Epithelial cell of prostate (primary cell): ENCODE measurements around the gene MTIF3.
"Not testable (repeated sequence)": the region's sequence is repeated elsewhere in the genome, so short reads cannot be mapped to it uniquely, and the experiment has no call there.

Source experiments
- DNase-seq: peaks from one replicate; pipeline ENCODE4 v3.0.0-alpha.2; 2011; ENCODE audit warnings: low read depth, low spot score
- H3K27ac ChIP-seq: fragments of 450-650 bp; 2 replicates; pipeline ENCODE4 v1.5.1; 2017; ENCODE audit warnings: mild to moderate bottlenecking

MTIF3 gene

GRCh38 chr13:27421101-27421871 lies 29.1 kb downstream of the MTIF3 start:
- no peak overlapping the region for H3K27ac ChIP-seq
- no peak for DNase-seq

DNA sequence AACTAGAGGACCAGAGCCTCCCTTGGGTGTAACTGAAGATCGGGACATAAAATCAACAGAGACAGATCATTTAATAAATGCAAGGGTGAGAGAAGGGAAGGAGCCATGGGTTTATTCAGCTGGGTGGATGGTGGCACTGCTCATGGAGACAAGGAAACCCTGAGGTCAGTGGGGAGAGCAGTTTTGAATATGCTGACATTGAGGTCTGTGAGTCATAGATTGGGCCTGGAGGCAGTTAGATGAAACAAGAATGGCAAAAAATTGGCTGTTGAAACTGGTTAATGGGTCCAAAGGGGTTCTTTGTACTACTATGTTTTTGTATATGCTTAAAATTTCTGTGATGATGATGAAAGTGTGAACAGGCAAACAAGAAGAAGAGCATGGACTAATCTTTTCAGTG lies 31.0 kb downstream of the MTIF3 start:
- DNase-seq: no peak
- no peak overlapping the region for H3K27ac ChIP-seq

DNA sequence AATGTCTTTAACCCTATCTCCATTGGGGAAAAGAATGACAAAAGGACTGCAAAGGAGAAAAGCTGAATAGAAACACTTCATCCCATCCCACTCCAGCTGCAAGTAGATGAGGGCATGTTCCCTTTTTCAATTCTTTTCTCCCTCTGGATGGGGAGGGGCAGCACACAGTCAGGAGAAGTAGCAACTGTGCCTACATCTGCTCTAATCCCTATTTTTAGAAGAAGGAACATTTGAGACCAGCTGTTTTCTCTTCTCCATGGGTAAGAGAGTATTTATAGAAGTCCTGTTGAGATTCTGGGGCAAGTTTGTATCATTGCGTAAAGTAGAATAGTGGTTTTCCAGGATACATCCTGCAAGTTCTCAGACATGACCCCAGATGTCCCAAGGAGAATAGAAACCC lies 35.2 kb downstream of the MTIF3 start:
- DNase-seq: no peak
- H3K27ac ChIP-seq: no peak overlapping the region

- no peak for DNase-seq
- no peak overlapping the region for H3K27ac ChIP-seq
Observed at GRCh38 chr13:27411341-27411740, 39.0 kb downstream of the MTIF3 start.

DNA sequence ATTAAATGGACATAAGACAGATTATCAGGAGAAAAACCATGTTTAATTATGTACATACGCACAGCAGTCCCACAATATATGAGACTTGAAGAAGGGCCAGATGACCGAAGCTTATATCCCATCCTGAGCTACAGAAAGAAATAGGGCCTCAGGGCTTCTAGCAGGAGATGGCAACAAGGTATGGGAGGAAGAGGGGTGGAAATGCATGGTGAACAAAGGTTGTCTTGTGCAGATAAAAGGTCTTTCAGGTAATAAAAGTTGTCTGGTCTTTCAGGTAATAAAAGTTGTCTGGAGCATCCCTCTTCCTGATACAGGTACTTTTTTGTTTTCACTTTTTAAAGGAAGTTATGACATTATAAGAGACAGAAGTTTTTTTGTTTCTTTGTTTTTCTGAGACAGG lies 41.4 kb downstream of the MTIF3 start:
- no peak overlapping the region for H3K27ac ChIP-seq
- DNase-seq: no peak

GRCh38 chr13:27408074-27408473 lies 42.3 kb downstream of the MTIF3 start:
- no peak overlapping the region for H3K27ac ChIP-seq

DNA sequence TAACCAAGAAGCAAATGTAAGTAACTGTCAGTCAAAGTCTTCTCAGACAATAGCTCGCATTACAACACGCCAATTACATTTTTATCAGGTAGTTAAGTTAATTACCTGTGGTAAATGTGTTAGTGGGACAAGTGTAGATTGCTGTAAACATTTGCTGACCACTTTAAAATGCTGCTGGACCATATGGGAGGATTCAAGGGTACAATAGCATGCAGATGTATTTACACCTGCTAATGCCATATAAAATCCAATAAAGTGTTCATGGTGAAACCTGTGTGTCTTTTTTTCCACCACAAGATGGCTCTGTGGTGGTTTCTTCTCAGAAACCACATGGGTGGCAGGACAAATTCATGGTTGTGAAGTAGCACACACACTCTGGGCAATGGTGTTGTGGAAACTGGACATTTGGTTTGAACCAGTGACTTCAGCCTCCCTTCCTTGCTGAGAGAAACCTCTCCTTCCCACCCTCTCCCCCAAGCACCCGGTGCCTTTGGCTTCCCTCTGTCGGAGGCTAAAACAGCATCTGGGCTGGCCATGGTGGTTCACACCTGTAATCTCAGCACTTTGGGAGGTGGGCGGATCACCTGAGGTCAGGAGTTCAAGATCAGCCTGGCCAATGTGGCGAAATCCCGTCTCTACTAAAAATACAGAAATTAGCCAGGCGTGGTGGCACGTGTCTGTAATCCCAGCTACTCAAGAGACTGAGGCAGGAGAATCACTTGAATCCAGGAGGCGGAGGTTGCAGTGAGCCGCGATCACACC lies 44.0 kb downstream of the MTIF3 start:
- no peak overlapping the region for H3K27ac ChIP-seq
- DNase-seq: no peak

More at GRCh38 chr13:27408074-27408473, 42.3 kb downstream of the MTIF3 start:
- no peak for DNase-seq

DNA sequence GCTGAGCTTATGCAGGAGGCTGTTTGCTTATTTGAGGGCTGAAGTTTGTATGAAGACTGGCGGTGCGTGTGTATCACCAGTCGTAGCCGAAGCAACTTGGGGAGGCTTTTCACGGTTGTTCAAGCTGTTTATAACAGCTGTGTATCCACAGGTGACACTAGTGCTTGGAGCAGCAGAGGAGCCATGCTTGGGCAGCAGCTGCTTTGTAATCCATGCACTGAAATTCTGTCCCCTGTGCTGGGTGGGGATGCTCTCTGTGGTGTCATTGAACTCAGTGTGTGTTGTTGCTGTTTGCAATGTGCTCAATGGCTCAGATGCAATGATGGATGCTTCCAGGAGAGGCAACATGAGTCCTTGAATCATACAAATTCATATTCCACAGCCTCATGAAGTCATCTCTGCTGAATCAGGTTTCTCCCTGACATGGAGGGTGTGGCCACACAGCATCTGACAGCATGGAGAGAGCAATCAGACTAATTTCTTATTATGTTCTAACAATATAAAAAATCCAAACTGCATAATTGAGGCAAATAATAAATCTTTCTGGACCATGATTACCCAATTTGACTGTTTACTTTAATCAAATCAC lies 44.7 kb downstream of the MTIF3 start:
- H3K27ac ChIP-seq: no peak overlapping the region
- DNase-seq: no peak

DNA sequence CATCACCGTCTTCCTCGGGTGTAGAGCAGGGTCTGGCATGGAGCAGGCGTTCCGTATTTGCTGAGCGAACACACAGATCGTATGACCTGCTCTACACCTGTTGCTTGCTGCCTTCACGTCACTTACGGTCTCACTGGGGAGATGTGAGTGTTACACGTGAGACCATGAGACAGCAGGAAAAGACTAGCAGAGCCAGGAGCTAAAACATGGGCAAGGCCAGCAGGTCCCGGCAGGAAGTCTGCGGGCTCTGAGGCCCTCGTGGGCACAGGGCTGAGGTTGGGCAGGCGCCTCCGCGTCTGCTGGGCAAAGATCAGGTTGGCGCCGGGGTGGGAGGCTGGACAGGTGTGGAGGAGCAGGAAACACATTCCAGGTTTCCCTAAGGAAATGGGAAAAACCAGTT lies 45.7 kb downstream of the MTIF3 start:
- H3K27ac ChIP-seq: no peak overlapping the region
- no peak for DNase-seq

- no peak overlapping the region for H3K27ac ChIP-seq
- DNase-seq: no peak
Observed at GRCh38 chr13:27403727-27404385, 46.5 kb downstream of the MTIF3 start.

DNA sequence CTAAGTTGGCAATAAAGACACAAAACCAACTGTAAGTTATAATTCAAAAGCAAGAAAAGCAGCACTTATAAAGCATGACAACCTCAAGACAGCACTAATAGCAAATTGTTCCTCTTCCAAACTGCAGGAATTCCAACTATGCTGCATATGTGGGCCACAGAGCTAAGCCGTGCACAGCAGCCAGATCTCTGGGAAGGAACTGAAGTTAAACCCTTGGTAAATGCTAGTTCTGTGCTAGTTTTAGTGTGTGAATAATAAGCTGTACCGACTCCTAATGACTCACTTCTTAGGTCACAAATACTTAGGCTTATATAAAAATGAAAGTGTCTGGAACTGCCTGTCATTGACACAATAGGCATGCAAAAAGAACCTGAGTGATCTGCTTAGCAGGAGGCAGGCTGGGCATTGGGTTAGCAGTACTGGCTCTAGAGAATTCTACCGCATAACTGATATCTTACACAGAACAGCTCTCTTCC lies 47.1 kb downstream of the MTIF3 start:
- no peak overlapping the region for H3K27ac ChIP-seq
- DNase-seq: no peak

DNA sequence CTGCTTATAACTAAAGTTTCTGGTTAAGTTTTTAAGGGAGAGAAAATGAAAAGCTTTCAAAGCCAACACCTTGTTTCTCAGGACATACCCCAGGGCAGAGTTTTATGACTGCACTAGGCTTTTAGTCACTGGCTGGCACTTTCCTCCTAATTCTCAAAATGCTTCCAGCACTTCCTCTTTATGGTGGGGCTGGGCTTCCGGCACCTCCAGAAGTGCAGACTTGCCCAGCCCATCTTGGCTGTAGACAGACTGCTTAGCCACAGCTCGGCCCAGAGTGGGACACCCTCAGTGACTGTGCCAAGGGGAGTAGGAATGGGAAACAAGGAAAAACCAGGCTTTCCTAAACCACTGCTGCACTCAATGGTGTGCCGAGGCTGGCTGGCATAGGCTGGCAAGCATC lies 49.2 kb downstream of the MTIF3 start:
- H3K27ac ChIP-seq: no peak overlapping the region
- no peak for DNase-seq

DNA sequence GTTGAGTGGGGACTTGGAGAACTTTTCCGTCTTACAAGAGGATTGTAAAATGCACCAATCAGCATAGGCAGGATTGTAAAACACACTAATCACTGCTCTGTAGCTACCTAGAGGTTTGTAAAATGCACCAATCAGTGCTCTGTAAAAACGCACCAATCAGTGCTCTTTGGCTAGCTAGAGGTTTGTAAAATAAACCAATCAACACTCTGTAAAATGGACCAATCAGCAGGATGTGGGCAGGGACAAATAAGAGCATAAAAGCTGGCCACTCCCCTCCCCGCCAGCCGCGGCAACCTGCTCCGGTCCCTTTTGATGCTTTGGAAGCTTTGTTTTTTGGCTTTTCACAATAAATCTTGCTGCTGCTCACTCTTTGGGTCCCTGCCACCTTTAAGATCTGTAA lies 50.0 kb downstream of the MTIF3 start:
- not testable (repeated sequence) for H3K27ac ChIP-seq, DNase-seq

DNA sequence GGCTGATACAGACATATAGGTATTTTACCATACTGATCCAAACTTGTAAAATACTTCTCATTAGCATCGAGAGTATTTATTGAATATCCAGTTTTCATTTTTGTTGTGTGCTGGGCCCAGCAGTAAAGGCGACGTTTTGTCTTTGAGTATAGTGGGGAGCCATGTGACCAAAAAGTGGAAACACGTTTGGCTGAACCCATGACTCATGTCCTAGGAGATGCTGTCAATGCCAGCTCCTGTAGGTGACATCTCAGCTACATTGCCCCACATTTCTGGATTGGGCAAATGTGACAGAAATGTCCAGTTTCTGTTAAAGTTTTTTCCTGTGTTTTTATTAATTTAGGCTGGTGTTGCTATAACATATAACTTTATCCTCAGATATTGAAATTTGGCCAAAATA lies 52.0 kb downstream of the MTIF3 start:
- H3K27ac ChIP-seq: no peak overlapping the region
- no peak for DNase-seq

GRCh38 chr13:27396252-27396846 lies 54.0 kb downstream of the MTIF3 start:
- no peak for DNase-seq
- no peak overlapping the region for H3K27ac ChIP-seq

DNA sequence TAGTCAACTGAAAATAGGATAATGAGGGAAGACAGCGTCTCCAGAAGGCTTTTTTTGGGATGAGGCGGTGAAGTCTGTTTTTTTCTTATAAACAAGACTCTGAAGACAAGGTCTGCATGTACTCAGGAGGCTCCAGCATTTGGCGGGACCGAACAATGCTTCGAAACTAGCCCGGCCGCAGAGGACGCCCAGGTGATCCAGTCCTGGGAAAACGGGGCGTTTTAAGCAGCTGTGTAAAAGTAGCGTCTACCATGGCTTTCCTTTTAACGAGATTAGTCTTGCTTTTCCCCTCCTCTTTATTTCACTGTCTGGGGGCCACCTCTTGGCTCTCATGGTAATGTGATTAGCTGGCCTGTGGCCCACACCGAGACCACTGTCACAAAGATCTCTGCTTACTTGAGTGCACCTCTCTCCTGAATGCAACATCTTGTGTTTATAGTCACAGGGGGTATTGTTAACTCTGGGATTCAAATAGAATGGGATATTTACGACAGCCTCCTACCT lies 55.3 kb downstream of the MTIF3 start:
- DNase-seq: no peak
- H3K27ac ChIP-seq: no peak overlapping the region

- DNase-seq: no peak
- H3K27ac ChIP-seq: no peak overlapping the region
Observed at GRCh38 chr13:27393101-27393500, 57.3 kb downstream of the MTIF3 start.

- H3K27ac ChIP-seq: no peak overlapping the region
- no peak for DNase-seq
Observed at GRCh38 chr13:27391471-27391870, 58.9 kb downstream of the MTIF3 start.

GRCh38 chr13:27389891-27390290 lies 60.5 kb downstream of the MTIF3 start:
- H3K27ac ChIP-seq: no peak overlapping the region
- DNase-seq: no peak

DNA sequence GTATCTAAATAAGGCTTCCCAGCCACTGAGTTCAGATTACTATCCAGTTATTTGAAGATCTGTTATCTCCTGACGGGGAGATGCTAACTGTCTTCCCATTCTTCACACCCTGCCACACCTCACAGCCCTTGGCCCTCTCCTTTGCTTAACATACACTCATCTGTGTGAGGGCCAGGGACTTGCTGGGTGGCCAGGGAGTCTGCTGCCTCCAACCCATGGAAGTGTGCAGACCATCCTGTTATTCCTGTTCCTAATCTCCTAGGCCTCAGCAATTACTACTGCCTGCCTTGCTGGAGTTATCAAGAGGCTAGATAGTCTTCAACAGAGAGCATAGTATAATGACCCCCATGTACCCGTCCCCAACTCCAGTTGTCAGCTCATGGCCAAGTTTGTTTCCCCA lies 62.1 kb downstream of the MTIF3 start:
- DNase-seq: no peak

More for the DNA sequence above, 62.1 kb downstream of the MTIF3 start:
- H3K27ac ChIP-seq: no peak overlapping the region
